ACHN (cell line): ENCODE measurements around the gene PHAX.
"Not testable (repeated sequence)": the region's sequence is repeated elsewhere in the genome, so short reads cannot be mapped to it uniquely, and the experiment has no call there.

Experiments
- DNase-seq: peaks from one replicate; pipeline ENCODE4 v3.0.0-alpha.2; 2015
- in situ Hi-C: cut with HindIII; loops from 2 replicates; pipeline ENCODE4 v1.10.0; 2017; ENCODE audit warnings: low sequenced_read_pairs, low pct_ligation_motif_present, low pct_unique_long_range_greater_than_20kb

PHAX gene

GRCh38 chr5:126648471-126648870 is 47.7 kb downstream of the PHAX start:
- no peak for DNase-seq
- in situ Hi-C loops = no loop called here

DNA sequence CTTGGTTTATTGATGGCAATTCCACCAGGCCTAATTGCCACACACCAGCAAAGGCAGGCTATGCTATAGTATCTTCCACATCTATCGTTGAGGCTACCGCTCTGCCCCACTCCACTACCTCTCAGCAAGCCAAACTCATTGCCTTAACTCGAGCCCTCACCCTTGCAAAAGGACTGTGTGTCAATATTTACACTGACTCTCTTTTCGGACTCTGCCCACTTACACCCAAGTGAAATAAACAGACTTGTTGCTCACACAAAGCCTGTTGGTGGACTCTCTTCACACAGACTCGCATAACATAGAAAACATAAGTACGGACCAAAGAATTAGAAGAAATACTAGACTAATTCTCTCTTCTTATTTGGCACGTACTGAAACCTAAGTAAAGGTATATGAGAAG is 48.3 kb downstream of the PHAX start:
- in situ Hi-C loops, DNase-seq: not testable (repeated sequence)

DNA sequence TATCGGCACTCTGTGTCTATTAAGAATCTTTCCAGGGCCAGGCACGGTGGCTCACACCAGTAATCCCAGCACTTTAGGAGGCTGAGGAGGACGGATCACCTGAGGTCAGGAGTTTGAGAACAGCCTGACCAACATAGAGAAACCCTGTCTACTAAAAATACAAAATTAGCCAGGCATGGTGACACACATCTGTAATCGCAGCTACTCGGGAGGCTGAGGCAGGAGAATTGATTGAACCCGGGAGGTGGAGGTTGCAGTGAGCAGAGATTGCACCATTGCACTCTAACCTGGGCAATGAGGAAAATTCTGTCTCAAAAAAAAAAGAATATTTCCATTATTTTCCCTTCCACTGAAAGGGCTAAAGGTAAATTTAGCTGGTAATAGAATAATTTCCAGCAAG is 49.0 kb downstream of the PHAX start:
- in situ Hi-C loops, DNase-seq: not testable (repeated sequence)

DNA sequence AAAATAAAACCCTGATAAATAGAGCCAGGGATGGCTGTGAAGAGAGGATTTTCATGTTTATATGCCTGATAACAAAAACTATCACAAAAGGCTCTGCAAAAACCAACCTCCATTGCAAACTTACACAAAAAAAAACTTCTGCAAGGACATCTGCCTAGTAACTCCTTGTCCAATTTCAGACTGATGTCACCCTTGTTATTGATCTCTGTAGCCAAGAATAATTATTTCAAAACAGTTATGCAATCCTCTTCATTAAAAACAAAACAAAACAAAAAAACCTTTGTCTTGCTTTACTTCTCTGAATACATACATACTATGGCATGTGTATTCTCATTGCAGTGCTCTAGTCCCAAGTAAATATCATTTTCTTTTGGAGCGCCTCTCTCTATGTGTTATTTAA is 49.7 kb downstream of the PHAX start:
- DNase-seq = no peak
- in situ Hi-C loops = no loop called here

- in situ Hi-C loops = no loop called here
- no peak for DNase-seq
Observed at GRCh38 chr5:126651013-126651577, 50.3 kb downstream of the PHAX start.

DNA sequence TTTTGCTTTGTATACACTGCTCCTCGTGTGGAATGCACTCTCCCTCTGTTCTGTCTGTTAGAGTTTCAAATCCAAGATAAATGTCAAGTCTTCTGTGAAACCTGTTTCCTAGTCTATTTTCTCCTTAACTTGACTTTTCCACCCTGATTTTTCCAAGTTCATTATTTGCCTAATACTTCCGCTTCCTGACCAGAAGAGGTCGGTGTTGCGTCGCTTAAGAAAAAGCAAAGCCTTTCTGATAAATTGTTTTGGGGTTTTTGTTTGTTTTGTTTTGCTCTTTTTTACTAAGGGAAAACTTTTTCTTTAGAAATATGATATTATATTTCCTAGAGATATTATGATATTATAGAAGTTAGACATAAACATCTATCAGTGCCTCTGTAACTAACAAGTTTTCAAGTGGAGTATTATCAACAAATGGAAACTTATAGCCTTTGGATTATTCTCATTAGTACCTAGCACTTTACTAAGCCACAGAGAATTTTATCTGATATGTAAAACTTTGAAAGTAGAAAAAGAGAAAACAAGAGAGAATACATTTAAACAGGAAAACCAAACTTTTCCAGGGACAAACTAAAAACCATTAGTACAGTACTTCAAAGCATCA is 55.8 kb downstream of the PHAX start:
- in situ Hi-C loops = no loop called here
- DNase-seq = peak; percentile 46

- in situ Hi-C loops = no loop called here
- no peak for DNase-seq
Observed at GRCh38 chr5:126658561-126658960, 57.8 kb downstream of the PHAX start.

DNA sequence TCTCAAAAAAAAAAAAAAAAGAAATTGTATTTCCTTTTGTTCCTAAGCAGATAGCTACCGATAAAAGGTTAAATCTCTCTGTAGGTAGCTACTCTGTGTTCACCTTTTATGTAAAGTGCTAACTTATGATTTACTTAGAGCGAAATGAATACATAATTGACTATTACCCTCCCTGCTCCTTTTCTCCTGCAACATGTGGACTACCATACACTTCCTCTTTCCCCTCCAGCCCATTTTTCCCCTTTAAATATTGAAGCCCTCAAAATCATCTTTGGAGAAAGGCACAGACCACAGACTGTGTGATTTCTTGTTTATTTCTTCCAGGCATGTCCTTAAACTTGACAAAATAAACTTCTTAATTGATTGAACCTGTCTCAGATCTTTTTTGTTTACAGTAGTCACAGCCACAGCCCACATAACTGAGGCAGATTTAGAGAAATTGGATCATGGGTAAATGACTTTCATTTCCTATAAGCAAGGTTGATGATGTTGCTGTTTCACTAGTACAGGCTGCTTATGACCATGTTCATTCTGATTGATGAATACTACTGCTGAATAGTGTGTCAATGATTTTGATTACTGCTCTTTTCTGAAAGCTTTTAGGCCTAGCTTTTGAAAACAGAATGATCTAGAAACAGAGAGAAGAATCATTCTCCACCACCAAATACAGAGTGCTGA is 59.2 kb downstream of the PHAX start:
- in situ Hi-C loops = no loop called here
- DNase-seq = no peak

DNA sequence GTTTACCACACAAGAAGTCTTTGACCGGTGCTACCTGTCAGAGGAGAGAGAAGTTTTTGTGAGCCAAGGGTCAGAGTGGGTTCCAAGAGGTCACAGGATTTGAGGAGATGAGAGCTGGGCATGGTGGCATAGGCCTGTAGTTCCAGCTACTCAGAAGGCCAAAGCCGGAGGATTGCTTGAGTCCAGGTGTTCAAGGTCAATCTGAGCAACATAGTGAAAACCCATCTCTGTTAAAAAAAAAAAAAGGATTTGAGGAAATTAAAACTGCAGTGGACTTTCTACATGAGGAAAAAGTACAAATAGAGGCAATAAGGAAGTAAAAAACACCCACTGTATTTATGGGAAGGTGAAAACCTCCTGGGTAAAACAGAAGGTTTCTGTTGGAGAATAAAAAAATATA is 63.8 kb downstream of the PHAX start:
- DNase-seq = no peak
- in situ Hi-C loops = no loop called here

DNA sequence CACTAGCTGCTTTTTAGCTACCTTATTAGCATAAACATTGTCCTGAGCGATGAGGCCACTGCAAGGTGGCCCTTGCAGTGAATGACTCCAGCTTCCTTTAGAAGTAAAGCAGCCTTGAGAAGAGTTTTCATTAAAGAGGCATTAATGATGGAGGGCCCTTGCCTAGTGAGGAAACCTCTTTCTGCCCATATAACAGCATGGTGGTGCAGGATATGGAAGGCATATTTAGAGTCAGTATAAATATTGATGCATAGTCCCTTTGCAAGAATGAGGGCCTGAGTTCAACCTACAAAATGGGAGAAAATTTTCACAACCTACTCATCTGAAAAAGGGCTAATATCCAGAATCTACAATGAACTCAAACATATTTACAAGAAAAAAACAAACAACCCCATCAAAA is 69.4 kb downstream of the PHAX start:
- in situ Hi-C loops, DNase-seq: not testable (repeated sequence)

DNA sequence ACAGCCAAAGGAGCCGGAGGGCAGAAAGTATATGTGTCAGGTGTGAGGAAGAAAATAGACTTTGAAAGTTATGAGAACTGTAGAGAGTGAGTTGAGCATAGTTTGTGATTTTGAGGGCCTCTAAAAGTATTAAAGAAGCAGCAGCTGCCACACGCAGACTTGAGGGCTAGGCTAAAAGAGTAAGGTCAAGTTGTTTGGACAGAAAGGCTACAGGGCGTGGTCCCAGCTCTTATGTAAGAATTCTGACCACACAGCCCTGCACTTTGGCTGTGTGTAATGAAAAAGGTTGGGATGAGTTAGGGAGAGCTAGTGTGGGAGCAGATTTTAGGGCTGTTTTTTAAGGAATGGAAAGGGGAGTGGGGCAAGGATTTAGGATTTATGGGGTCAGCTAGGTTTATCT is 70.9 kb downstream of the PHAX start:
- DNase-seq, in situ Hi-C loops: not testable (repeated sequence)

GRCh38 chr5:126673477-126673876 is 72.7 kb downstream of the PHAX start:
- no peak for DNase-seq
- in situ Hi-C loops = no loop called here

DNA sequence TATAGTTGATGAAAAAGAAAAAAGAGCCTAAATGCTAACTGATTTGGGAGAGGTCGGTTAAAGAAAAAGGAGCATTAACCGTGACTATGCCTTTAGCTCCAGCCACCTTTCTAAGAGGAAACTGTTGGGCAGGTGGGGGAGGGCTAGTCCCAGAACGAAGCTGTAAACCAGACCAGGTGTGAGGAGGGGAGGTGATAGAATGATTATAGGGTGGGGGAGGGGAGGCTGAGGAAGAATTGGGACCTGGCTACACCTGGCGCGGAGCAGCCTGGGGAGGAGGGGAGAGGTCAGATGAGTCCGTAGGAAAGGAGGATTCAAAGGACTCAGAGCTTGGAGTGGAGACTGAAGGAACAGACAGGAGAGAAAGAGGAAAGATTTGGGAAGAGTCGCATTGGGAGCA is 73.4 kb downstream of the PHAX start:
- DNase-seq = no peak
- in situ Hi-C loops = no loop called here

DNA sequence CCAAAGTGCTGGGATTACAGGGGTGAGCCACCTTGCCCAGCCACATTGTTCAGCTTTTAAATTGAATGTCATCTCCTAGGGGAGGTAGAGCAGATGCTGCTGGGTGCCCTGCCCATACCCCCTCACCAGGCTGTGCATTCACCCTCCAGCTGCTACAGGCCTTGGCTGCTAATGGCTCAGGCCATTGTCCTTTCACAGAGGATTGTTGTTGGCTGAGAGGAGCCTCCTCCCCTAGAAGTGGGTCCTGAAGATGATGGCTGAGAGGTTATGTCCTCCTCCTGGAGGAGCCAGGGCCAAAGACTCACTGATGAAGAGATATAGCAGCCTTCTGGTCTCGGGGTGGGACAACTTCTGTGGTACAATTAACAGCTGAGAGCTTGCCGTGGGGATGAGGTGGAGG is 74.6 kb downstream of the PHAX start:
- no peak for DNase-seq
- in situ Hi-C loops = no loop called here

DNA sequence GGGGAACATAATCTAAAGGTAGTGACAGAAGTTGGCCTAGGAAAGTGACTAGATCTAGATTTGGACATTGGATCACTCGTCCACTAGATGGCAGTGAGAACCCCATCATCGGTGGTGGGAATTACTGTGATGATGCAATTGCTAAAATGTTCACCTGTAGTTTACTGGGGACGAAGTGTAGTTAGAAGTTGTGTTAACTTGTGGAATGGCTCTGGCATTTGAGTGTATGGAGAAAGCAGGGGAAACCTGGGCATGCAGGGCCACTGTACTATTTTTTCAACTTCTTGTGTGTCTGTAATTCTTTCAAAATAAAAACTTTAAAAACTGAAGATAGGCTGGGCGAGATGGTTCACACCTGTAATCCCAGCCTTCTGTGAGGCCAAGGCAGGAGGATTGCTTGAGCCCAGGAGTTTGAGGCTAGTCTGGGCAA is 75.5 kb downstream of the PHAX start:
- peak; percentile 50 for DNase-seq
- in situ Hi-C loops = no loop called here
